ENCODE results near the gene LPAR5.

LPAR5 gene

GRCh38 chr12:6639151-6639801, 3.5 kb upstream of the LPAR5 start:
- DNase-seq = no peak

GRCh38 chr12:6638305-6638704, 2.5 kb upstream of the LPAR5 start:
- DNase-seq = peak in 2 of 58 donors; percentile 27 to 39

GRCh38 chr12:6635375-6635855, 344 bp downstream of the LPAR5 start:
- DNase-seq = no peak

GRCh38 chr12:6632026-6632983, 3.5 kb downstream of the LPAR5 start:
- DNase-seq = peak in 4 of 58 donors; percentile 13 to 31 (median 21)

- no peak for DNase-seq
These were observed 4.2 kb downstream of the LPAR5 start for GRCh38 chr12:6631549-6631961.

- no peak for DNase-seq
These were observed 5.0 kb downstream of the LPAR5 start for GRCh38 chr12:6630736-6631135.

- no peak for DNase-seq
These were observed 8.1 kb downstream of the LPAR5 start for GRCh38 chr12:6627616-6628015.

GRCh38 chr12:6626654-6627283, 9.0 kb downstream of the LPAR5 start:
- peak in 9 of 58 donors; percentile 15 to 40 (median 24) for DNase-seq

GRCh38 chr12:6620885-6621274, 14.9 kb downstream of the LPAR5 start:
- no peak for DNase-seq

- no peak for DNase-seq
These were observed 15.4 kb downstream of the LPAR5 start for GRCh38 chr12:6620137-6620884.

- no peak for DNase-seq
These were observed 17.1 kb downstream of the LPAR5 start for GRCh38 chr12:6618483-6619225.

GRCh38 chr12:6615802-6616201, 20.0 kb downstream of the LPAR5 start:
- no peak for DNase-seq

- no peak for DNase-seq
These were observed 21.1 kb downstream of the LPAR5 start for GRCh38 chr12:6614513-6615172.

- peak; percentile 58 to 99 (median 92) for DNase-seq
These were observed 21.8 kb downstream of the LPAR5 start for GRCh38 chr12:6613776-6614512.

GRCh38 chr12:6613015-6613775, 22.6 kb downstream of the LPAR5 start:
- peak in 54 of 58 donors; percentile 36 to 88 (median 77) for DNase-seq

GRCh38 chr12:6612652-6613014, 23.1 kb downstream of the LPAR5 start:
- DNase-seq = peak in 2 of 58 donors; percentile 60 to 75

GRCh38 chr12:6612247-6612646, 23.5 kb downstream of the LPAR5 start:
- no peak for DNase-seq

- DNase-seq = no peak
These were observed 27.0 kb downstream of the LPAR5 start for GRCh38 chr12:6608592-6609281.

Measured in anterior cingulate cortex (tissue), 58 donors.